ENCODE measurements around the gene TNFRSF6B. TPM values are rescaled to one million over a fixed set of nuclear protein-coding genes. Genes with fewer than 3 reads are reported as not detected.

Gene TNFRSF6B
- total RNA-seq, 1 donor, result 0.36 TPM

DNA sequence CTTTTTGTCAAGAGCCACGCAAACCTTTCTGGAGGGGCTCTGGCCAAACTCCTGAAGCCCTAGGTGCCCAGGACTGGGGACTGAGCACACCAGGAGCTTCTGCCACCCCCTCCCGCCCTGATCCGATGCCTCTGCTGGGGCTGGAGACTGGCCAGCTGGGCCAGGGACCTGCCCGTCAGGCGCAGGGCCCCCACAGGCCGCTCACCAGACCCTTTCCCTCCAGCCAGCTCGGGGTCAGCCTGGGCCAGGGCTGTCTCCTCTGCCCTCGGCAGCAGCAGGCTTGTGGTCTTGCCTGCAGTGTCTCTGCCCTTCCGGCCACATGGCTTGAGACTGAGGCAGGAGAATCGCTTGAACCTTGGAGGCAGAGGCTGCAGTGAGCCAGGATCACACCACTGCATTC lies 23.8 kb upstream of the TNFRSF6B start:
- TF ChIP-seq, protein P1, sequence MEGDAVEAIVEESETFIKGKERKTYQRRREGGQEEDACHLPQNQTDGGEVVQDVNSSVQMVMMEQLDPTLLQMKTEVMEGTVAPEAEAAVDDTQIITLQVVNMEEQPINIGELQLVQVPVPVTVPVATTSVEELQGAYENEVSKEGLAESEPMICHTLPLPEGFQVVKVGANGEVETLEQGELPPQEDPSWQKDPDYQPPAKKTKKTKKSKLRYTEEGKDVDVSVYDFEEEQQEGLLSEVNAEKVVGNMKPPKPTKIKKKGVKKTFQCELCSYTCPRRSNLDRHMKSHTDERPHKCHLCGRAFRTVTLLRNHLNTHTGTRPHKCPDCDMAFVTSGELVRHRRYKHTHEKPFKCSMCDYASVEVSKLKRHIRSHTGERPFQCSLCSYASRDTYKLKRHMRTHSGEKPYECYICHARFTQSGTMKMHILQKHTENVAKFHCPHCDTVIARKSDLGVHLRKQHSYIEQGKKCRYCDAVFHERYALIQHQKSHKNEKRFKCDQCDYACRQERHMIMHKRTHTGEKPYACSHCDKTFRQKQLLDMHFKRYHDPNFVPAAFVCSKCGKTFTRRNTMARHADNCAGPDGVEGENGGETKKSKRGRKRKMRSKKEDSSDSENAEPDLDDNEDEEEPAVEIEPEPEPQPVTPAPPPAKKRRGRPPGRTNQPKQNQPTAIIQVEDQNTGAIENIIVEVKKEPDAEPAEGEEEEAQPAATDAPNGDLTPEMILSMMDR (IDR thresholded peaks at IDR 0.05; ENCODE audit: insufficient read depth, low read length), result no peak
- DNase-seq (ENCODE audit: low read depth), result no peak
- H3K4me3 ChIP-seq (ENCODE audit: low read depth, low read length), result no peak overlapping the region

DNA sequence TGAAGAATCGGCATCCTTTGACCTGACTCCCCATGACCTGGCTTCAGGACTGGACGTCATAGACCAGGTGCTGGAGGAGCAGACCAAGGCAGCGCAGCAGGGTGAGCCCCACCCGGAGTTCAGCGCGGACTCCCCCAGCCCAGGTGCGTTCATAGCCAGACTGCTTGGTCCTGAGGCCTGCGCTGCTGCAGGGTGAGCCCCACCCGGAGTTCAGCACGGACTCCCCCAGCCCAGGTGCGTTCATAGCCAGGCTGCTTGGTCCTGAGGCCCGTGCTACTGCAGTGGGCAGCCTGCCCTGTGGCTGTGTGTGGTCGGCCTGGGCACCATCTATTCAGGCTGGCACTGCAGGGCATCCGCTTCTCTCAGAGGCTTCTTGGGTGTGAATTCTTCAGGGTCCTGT lies 22.5 kb upstream of the TNFRSF6B start:
- TF ChIP-seq, protein P1 (IDR thresholded peaks at IDR 0.05; ENCODE audit: insufficient read depth, low read length), result no peak
- H3K4me3 ChIP-seq (ENCODE audit: low read depth, low read length), result no peak overlapping the region
- no peak for DNase-seq (ENCODE audit: low read depth)

DNA sequence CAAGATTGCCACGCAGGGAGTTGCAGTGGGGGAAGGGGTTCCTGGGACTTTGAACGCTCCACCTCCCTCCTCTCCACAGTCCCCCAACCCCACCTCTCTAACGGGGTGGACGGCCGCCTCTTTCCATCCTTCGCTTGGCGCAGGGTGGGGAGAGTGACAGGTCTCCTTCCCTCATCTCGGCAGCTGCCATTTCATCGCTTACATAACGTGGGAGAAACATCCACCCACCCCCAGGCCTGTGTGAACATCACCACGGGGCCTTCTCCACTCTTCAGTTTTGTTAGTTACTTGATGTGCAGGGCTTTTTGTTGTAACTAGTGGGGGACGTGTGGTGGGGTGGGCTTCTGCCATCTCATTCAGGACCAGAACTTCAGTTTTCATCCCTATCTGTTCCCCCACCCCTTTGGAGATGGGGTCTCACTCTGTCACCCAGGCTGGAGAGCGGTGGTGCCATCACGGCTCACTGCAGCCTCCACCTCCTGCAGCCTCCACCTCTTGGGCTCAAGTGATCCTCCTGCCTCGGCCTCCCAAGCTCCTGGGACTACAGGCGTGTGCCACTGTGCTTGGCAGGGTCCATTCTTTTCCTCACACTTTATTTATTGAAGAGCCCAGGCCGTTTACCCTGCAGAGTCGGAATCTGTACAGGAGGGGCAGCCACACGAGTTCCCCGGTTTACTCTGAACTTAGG lies 20.6 kb upstream of the TNFRSF6B start:
- TF ChIP-seq, protein P1 (IDR thresholded peaks at IDR 0.05; ENCODE audit: insufficient read depth, low read length), result no peak
- DNase-seq (ENCODE audit: low read depth), result no peak
- H3K4me3 ChIP-seq (ENCODE audit: low read depth, low read length), result no peak overlapping the region

DNA sequence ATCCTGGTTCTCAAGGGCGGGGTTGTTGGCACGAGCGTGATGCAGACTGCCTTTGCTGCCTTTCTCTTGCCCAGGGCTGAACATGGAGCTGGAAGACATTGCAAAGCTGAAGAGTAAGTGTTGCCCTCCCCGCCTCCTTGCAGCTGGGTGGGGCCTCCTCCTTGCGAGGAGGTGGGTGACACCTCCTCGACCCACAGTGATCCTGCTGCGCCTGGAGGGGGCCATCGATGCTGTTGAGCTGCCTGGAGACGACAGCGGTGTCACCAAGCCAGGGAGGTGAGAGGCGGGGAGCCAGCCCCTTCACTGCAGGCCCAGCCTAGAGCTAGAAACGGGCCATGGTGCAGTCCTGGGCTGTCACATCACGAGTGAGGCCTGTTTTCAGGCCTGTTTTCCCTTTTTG lies 18.4 kb upstream of the TNFRSF6B start:
- DNase-seq (ENCODE audit: low read depth), result no peak
- TF ChIP-seq, protein P1 (IDR thresholded peaks at IDR 0.05; ENCODE audit: insufficient read depth, low read length), result no peak
- no peak overlapping the region for H3K4me3 ChIP-seq (ENCODE audit: low read depth, low read length)

DNA sequence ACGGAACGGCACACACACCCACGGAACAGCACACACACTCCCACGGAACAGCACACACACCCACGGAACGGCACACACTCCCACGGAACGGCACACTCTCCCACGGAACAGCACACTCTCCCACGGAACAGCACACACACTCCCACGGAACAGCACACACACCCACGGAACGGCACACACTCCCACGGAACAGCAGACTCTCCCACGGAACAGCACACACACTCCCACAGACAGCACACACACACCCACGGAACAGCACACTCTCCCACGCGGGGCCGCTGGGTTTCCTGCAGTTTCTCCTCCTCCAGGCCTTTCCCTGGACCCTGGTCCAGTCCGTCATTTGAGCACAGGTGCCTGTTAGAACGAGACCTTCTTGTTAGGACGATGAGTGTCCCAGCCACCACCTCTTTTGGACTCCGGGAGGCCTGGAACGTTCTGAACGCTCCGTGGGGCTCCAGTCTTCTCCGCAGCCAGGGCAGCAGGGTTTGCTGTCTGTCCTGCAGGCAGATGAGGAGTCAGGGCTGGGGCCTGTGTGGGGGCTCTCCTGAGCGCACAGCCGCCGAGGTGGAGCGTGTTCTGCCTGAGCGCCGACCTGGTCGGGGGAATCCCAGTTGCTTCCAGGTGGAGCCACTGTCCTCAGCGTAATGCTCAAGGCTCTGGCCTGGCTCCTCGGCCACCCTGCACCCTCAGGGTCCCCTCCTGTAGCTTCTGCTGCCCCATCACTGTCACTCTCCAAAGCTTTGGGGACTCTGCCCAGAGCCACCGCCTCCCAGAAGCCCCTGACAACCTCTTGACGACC lies 17.6 kb upstream of the TNFRSF6B start:
- DNase-seq (ENCODE audit: low read depth), result no peak
- TF ChIP-seq, protein P1 (IDR thresholded peaks at IDR 0.05; ENCODE audit: insufficient read depth, low read length), result no peak
- no peak overlapping the region for H3K4me3 ChIP-seq (ENCODE audit: low read depth, low read length)

DNA sequence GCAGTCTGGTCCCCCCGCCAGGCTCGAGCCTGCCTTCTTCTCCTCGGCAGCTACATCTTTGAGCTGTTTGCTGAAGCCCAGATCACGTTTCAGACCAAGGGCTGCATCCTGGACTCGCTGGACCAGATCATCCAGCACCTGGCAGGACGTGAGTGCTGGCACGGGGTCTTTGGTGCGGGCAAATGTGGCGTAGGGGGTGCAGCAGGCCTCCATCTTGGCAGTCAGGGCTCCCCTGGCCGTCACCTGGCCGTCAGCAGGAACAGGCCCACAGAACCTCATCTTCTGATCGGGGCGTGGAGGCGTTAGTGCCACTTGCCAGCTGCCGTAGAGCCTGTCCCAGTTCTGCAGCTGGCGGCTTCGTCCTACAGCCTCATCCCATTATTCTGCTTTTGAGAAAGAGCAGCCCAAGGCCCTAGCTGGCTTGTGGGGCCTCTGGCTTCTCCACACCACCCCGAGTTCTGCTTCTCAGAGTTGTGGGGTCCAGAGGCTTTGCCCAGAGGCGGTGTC lies 16.6 kb upstream of the TNFRSF6B start:
- TF ChIP-seq, protein P1 (IDR thresholded peaks at IDR 0.05; ENCODE audit: insufficient read depth, low read length), result no peak
- DNase-seq (ENCODE audit: low read depth), result no peak
- H3K4me3 ChIP-seq (ENCODE audit: low read depth, low read length), result no peak overlapping the region
